IPS DF 19.7 (cell line): Measurements from ENCODE around the gene PLIN5.

ENCODE experiments used
- DNase-seq: peaks from one replicate; pipeline ENCODE4 v3.0.0-alpha.2; 2013; ENCODE audit warnings: low read depth, low spot score

Gene PLIN5

DNA sequence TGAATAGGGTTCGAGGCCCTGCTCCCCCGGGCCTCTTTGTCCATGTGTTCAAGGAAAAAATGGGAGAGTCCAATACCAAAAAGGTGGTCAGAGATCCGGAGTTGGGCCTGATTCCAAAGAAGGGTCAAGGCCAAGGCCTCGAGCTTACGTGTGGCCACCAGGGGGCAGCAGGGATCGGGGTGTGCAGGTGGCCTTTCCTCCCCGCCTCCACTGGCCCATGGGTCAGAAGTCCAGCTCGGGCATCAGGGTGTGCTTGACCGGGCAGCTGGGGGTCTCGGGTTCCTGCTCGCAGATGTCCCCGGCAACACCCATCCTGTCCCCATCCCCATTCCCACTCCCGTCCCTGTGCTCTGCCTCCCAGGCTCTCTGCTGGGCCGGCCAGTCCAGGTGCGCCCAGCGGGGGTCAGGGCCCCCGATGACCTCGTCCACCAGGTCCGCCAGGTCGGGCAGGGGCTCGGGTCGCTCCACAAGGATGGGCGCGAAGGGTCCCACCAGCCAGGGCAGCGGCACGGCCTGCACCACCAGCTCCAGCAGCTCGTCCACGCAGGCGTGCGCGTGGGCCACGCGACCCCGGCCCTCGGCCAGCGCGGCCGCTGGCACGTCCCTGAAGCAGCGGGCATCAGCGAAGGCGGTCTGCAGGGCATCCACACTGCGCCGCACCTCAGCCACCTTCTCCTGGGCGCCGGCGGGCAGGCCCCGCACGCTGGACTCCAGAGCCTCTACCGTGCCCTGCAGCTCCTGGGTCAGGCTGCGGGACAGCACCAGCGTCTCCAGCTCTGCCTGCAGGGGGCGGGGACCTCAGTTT lies 11.5 kb downstream of the PLIN5 start:
- no peak for DNase-seq

DNA sequence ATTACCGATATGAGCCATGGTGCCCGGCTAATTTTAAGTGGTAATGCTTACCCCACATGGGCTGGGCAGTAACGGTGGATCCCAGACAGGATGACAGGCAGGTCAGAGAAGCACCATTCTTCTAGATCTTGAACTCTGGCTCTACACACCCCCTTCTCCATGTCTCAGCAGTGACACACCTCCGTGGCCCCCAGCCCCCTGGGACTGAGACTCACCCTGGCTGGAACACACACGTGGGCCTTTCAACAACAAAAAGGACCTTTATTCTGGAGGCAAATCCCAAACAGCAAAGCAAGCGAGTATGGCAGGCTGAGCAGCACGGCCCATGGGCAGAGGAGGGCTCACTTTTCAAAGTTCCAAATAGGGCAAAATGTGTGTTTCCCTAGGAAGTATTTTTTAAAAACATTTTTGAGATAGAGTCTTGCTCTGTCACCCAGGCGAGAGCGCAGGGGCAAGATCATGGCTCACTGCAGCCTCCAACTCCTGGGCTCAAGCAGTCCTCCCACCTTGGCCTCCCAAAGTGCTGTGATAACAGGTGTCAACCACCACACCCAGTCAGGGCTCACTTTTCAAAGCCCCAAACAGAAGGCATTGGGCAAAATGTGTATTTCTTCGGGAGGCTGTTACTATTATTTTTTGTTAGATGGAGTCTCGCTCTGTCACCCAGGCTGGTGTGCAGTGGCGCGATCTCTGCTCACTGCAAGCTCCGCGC lies 12.6 kb downstream of the PLIN5 start:
- DNase-seq: no peak

- no peak for DNase-seq
Measured at GRCh38 chr19:4521888-4522242, 13.2 kb downstream of the PLIN5 start.

- no peak for DNase-seq
Measured at GRCh38 chr19:4521170-4521887, 13.7 kb downstream of the PLIN5 start.

GRCh38 chr19:4519521-4520277 lies 15.3 kb downstream of the PLIN5 start:
- no peak for DNase-seq

DNA sequence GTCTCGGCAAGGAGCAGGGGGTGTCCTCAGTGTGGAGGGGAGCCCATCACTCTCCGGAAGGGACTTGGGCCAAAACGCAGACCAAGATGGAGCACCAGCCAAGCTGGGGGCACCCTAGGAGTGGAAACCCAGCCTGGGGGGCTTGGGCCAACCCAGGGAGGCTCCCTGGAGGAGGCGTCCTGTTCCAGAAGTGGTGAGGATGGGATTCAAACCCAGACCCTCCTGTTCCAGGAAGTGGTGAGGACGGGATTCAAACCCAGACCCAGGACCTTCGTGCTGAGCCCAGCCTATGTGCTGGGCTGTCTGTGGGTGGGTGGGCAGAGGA lies 15.9 kb downstream of the PLIN5 start:
- DNase-seq: no peak

- no peak for DNase-seq
Measured at GRCh38 chr19:4518345-4519171, 16.5 kb downstream of the PLIN5 start, which contains the start of gene PLIN4. Gene PLIN4 (minus strand): TSS chr19:4518486. CDS start chr19:4518272, 214 bp downstream.

GRCh38 chr19:4517451-4518057 lies 17.5 kb downstream of the PLIN5 start:
- DNase-seq: no peak

DNA sequence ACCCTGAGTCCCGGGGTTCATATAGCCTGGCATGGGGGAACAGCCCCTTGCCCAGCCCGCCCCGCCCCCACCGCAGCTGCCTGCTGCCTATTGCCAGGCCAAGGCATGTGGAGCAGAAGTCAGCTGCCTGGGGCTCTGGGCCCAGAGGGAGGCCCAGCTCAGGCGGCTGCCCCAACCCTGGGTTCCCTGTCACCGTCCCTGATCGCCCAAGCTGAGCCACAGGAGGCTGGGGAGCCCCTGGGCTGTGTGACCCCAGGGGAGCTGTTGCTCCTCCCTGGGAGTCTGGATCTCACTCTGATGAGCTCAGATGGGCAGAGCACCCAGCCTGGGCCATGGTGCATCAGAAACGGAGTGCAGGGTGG lies 18.1 kb downstream of the PLIN5 start:
- DNase-seq: no peak

GRCh38 chr19:4516199-4516938 lies 18.7 kb downstream of the PLIN5 start:
- no peak for DNase-seq

GRCh38 chr19:4515732-4516131 lies 19.3 kb downstream of the PLIN5 start:
- no peak for DNase-seq

DNA sequence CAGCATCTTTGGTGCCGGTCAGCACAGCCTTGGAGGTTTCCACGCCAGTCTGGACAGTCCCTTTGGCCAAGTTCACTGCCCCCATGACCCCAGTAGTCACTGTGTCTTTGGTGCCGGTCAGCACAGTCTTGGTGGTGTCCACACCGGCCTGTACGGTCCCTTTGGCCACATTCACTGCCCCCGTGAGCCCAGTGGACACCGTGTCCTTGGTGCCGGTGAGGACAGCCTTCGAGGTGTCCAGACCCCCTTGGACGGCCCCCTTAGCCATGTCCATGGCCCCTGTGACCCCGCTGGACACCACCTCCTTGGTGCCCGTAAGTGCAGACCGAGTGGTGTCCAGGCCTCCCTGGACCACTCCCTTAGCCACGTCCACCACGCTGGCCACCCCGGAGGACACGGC lies 21.8 kb downstream of the PLIN5 start:
- DNase-seq: no peak

- no peak for DNase-seq
Measured at GRCh38 chr19:4512070-4512469, 23.0 kb downstream of the PLIN5 start.

DNA sequence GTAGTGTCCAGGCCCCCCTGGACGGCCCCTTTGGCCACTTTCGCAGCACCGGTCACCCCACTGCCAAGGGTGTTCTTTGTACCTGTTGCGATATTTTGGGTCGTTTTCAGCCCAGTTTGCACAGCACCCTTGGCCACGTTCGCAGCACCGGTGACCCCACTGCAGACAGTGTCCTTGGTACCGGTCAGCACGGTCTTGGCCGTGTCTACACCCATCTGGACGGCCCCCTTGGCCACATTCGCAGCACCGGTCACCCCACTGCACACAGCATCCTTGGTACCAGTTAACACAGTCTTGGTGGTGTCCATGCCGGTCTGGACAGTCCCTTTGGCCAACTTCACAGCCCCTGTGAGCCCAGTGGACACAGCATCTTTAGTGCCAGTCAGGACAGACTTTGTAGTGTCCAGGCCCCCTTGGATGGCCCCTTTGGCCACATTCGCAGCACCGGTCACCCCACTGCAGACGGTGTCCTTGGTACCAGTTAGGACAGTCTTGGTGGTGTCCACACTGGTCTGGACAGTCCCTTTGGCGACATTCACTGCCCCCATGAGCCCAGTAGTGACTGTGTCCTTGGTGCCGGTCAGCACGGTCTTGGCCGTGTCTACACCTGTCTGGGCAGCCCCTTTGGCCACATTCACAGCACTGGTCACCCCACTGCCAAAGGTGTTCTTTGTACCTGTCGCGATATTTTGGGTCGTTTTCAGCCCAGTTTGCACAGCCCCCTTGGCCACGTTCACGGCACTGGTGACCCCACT lies 23.5 kb downstream of the PLIN5 start:
- DNase-seq: no peak

GRCh38 chr19:4510435-4511255 lies 24.4 kb downstream of the PLIN5 start:
- DNase-seq: no peak

- no peak for DNase-seq
Measured at GRCh38 chr19:4508698-4509097, 26.3 kb downstream of the PLIN5 start.

- no peak for DNase-seq
Measured at GRCh38 chr19:4507804-4508203, 27.2 kb downstream of the PLIN5 start.

- no peak for DNase-seq
Measured at GRCh38 chr19:4507150-4507452, 27.9 kb downstream of the PLIN5 start.
